Immature natural killer cell (primary cell): ENCODE data around the gene COPRS. TPM values are rescaled to one million over a fixed set of nuclear protein-coding genes. Genes with fewer than 3 reads are reported as not detected.

Experiments used
- DNase-seq, 3 donors: peaks; one replicate each; pipeline ENCODE4 v3.0.0; 2022; ENCODE audit warnings: mixed read lengths in 1 of 3
- H3K27ac Mint-ChIP-seq, 6 donors: one replicate each; pipeline ENCODE4 v1.8.0; 2020; ENCODE audit warnings: mixed read lengths in 6 of 6, mild to moderate bottlenecking in 5 of 6, inconsistent platforms in 4 of 6, moderate library complexity in 3 of 6
- H3K27me3 Mint-ChIP-seq, 3 donors: one replicate each; pipeline ENCODE4 v1.8.0; 2020 to 2021; ENCODE audit warnings: low read depth in 3 of 3, mild to moderate bottlenecking in 3 of 3, mixed read lengths in 3 of 3, moderate library complexity in 3 of 3, inconsistent platforms in 1 of 3
- H3K36me3 Mint-ChIP-seq, 3 donors: one replicate each; pipeline ENCODE4 v1.8.0; 2020; ENCODE audit warnings: mixed read lengths in 3 of 3, inconsistent platforms in 2 of 3, mild to moderate bottlenecking in 2 of 3
- H3K4me1 Mint-ChIP-seq, 2 donors: one replicate each; pipeline ENCODE4 v1.8.0; 2020; ENCODE audit warnings: inconsistent platforms in 2 of 2, mild to moderate bottlenecking in 2 of 2, mixed read lengths in 2 of 2, moderate library complexity in 1 of 2
- H3K4me3 Mint-ChIP-seq, 5 donors: one replicate each; pipeline ENCODE4 v1.8.0; 2020; ENCODE audit warnings: mild to moderate bottlenecking in 5 of 5, mixed read lengths in 5 of 5, inconsistent platforms in 3 of 5, moderate library complexity in 3 of 5
- H3K9me3 Mint-ChIP-seq, 6 donors: one replicate each; pipeline ENCODE4 v1.8.0; 2020; ENCODE audit warnings: mild to moderate bottlenecking in 6 of 6, mixed read lengths in 6 of 6, inconsistent platforms in 4 of 6, moderate library complexity in 3 of 6
- polyA plus RNA-seq, 3 donors: library from polyadenylated mRNA; unstranded; fragments of 300-500 nt; fragmentation: Illumina TruSeq; gene quantifications; one replicate each; pipeline ENCODE4 v1.2.3, GENCODE V29; 2021

The COPRS gene, protein sequence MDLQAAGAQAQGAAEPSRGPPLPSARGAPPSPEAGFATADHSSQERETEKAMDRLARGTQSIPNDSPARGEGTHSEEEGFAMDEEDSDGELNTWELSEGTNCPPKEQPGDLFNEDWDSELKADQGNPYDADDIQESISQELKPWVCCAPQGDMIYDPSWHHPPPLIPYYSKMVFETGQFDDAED
- polyA plus RNA-seq = 10 to 100 TPM; 10.4 to 23.8 (median 19.6) TPM

GRCh38 chr17:31858642-31859486 lies at the start of gene COPRS:
Gene COPRS, minus strand, starts transcription at chr17:31859244. Its CDS starts 45 bp downstream, at chr17:31859199.
- peak; percentile 76 to 82 (median 80) for DNase-seq
- Mint-ChIP-seq H3K27me3 (peaks cover 0 to 3% (median 0%) of the 10 kb centered on the region in 3 donors), H3K27ac (peak within 1 kb of the TSS; percentile 5 to 81 (median 44)), H3K4me3 (peak within 1 kb of the TSS; percentile 81 to 90 (median 88)), H3K9me3 (no peaks in the 10 kb centered on the region), H3K36me3 (peaks cover 6 to 9% (median 9%) of the 10 kb centered on the region in 3 donors), H3K4me1 (peaks cover 14 to 17% of the 10 kb centered on the region in 2 donors)

DNA sequence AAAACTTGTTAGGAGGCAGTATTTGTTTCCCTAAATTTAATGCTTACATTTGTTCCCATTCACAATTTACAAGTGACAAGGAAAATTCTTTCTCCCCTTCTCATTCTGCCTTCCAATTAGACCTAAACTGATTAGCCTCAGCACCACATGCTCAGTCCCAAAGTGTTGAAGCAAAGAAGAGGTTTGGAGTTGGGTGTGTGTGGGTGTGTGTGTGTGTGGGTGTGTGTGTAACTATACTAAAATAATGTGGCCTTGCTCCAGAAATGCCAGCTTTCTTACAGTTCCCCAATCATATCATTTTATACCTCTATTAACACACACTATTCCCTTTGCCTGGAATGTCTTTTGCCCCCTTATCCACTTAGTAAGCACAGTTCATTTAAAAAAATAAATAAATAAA lies 49.3 kb upstream of the COPRS start:
- H3K4me3 Mint-ChIP-seq = no peak overlapping the region
- no peak for DNase-seq
- no peak overlapping the region for H3K27ac Mint-ChIP-seq
- peaks cover 0 to 18% (median 11%) of the 10 kb centered on the region in 3 donors for H3K27me3 Mint-ChIP-seq
- H3K36me3 Mint-ChIP-seq = no peaks in the 10 kb centered on the region
- H3K9me3 Mint-ChIP-seq = no peaks in the 10 kb centered on the region
- H3K4me1 Mint-ChIP-seq = no peaks in the 10 kb centered on the region

GRCh38 chr17:31907342-31907962 lies 48.4 kb upstream of the COPRS start:
- no peak for DNase-seq
- H3K36me3 Mint-ChIP-seq = no peaks in the 10 kb centered on the region
- no peak overlapping the region for H3K27ac Mint-ChIP-seq
- H3K4me1 Mint-ChIP-seq = no peaks in the 10 kb centered on the region
- H3K27me3 Mint-ChIP-seq = peaks cover 0 to 18% (median 11%) of the 10 kb centered on the region in 3 donors
- no peak overlapping the region for H3K4me3 Mint-ChIP-seq
- H3K9me3 Mint-ChIP-seq = no peaks in the 10 kb centered on the region

- Mint-ChIP-seq H3K4me3 (no peak overlapping the region), H3K27me3 (peaks cover 0 to 6% (median 5%) of the 10 kb centered on the region in 3 donors), H3K4me1 (peaks cover 0 to 2% of the 10 kb centered on the region in 2 donors), H3K27ac (no peak overlapping the region), H3K9me3 (no peaks in the 10 kb centered on the region), H3K36me3 (no peaks in the 10 kb centered on the region)
- no peak for DNase-seq
These were observed 44.4 kb upstream of the COPRS start for GRCh38 chr17:31903401-31903800.

DNA sequence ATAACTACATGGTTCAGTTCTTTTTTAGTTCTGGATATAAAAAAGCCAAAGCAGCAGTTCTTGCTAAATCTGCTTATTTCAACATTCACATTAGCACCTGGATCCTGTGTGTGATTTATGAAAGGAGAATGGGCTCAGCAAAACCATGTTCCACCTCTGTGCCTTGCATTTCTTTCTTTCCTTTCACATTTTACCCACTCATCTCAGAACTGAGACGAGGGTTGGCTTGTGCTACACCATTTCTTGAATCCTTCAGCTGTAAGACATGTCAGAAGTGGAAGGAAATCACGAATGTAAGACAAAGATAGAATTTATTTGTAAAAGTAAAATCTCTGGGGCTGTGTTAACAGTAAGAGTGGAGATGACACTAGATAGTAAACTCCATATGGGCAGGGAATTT lies 43.6 kb upstream of the COPRS start:
- Mint-ChIP-seq H3K9me3 (no peaks in the 10 kb centered on the region), H3K4me3 (peak overlapping the region in 3 of 5 donors; percentile 4 to 53 (median 50)), H3K4me1 (peaks cover 0 to 2% of the 10 kb centered on the region in 2 donors), H3K27ac (no peak overlapping the region), H3K27me3 (peaks cover 0 to 6% (median 5%) of the 10 kb centered on the region in 3 donors), H3K36me3 (peaks cover 0 to 3% (median 2%) of the 10 kb centered on the region in 3 donors)
- no peak for DNase-seq

GRCh38 chr17:31900877-31901276 lies 41.8 kb upstream of the COPRS start:
- no peaks in the 10 kb centered on the region for H3K27me3 Mint-ChIP-seq

DNA sequence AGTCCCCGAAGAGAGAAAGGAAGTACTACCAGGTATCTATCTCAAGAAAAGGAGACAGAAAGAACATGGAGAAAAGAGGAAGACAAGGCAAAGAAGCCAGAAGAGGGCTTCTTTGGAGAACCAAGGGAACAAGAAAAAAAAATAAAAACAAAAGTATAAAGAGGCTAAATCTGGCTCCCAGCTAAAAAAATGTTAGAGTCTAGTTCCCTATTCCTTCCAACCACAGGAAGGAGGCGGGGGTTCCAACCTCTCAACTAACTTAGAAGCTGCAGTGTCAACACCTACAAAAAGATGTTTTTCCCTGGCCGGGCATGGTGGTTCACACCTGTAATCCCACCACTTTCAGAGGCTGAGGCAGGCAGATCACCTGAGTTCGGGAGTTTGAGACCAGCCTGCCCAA lies 29.1 kb upstream of the COPRS start:
- Mint-ChIP-seq H3K27me3 (peaks cover 0 to 2% (median 0%) of the 10 kb centered on the region in 3 donors), H3K27ac (peak overlapping the region in 1 of 6 donors; percentile 45), H3K4me1 (peaks cover 0 to 2% of the 10 kb centered on the region in 2 donors), H3K4me3 (no peak overlapping the region), H3K36me3 (peaks cover 31 to 55% (median 40%) of the 10 kb centered on the region in 3 donors), H3K9me3 (no peaks in the 10 kb centered on the region)
- no peak for DNase-seq

More at GRCh38 chr17:31900877-31901276, 41.8 kb upstream of the COPRS start:
- Mint-ChIP-seq H3K4me1 (peaks cover 0 to 2% of the 10 kb centered on the region in 2 donors), H3K27ac (no peak overlapping the region), H3K36me3 (peaks cover 0 to 9% (median 7%) of the 10 kb centered on the region in 3 donors), H3K4me3 (no peak overlapping the region), H3K9me3 (no peaks in the 10 kb centered on the region)
- no peak for DNase-seq

- Mint-ChIP-seq H3K4me3 (no peak overlapping the region), H3K36me3 (peaks cover 25 to 59% (median 40%) of the 10 kb centered on the region in 3 donors), H3K9me3 (no peaks in the 10 kb centered on the region), H3K27me3 (no peaks in the 10 kb centered on the region), H3K4me1 (peaks cover 10 to 16% of the 10 kb centered on the region in 2 donors), H3K27ac (no peak overlapping the region)
- DNase-seq = no peak
These were observed 23.5 kb upstream of the COPRS start for GRCh38 chr17:31882571-31882970.

- Mint-ChIP-seq H3K4me3 (no peak overlapping the region), H3K27ac (no peak overlapping the region), H3K36me3 (peaks cover 23 to 56% (median 28%) of the 10 kb centered on the region in 3 donors), H3K4me1 (peaks cover 8 to 16% of the 10 kb centered on the region in 2 donors), H3K9me3 (no peaks in the 10 kb centered on the region), H3K27me3 (no peaks in the 10 kb centered on the region)
- no peak for DNase-seq
These were observed 21.3 kb upstream of the COPRS start for GRCh38 chr17:31880311-31880710.

GRCh38 chr17:31878703-31879073 lies 19.6 kb upstream of the COPRS start:
- H3K27ac Mint-ChIP-seq = peak overlapping the region in 4 of 6 donors; percentile 12 to 84 (median 82)
- H3K4me1 Mint-ChIP-seq = peaks cover 8 to 16% of the 10 kb centered on the region in 2 donors
- DNase-seq = no peak
- H3K36me3 Mint-ChIP-seq = peaks cover 20 to 55% (median 26%) of the 10 kb centered on the region in 3 donors
- peak overlapping the region in 1 of 5 donors; percentile 14 for H3K4me3 Mint-ChIP-seq
- no peaks in the 10 kb centered on the region for H3K9me3 Mint-ChIP-seq
- H3K27me3 Mint-ChIP-seq = no peaks in the 10 kb centered on the region

GRCh38 chr17:31877911-31878702 lies 19.1 kb upstream of the COPRS start:
- Mint-ChIP-seq H3K4me1 (peaks cover 8 to 16% of the 10 kb centered on the region in 2 donors), H3K9me3 (no peaks in the 10 kb centered on the region), H3K36me3 (peaks cover 20 to 57% (median 27%) of the 10 kb centered on the region in 3 donors), H3K4me3 (peak overlapping the region in 3 of 5 donors; percentile 3 to 29 (median 14)), H3K27me3 (no peaks in the 10 kb centered on the region), H3K27ac (peak overlapping the region in 5 of 6 donors; percentile 12 to 84 (median 81))
- DNase-seq = peak; percentile 40 to 53 (median 44)

- Mint-ChIP-seq H3K27me3 (no peaks in the 10 kb centered on the region), H3K4me3 (no peak overlapping the region), H3K27ac (no peak overlapping the region), H3K36me3 (peaks cover 20 to 60% (median 27%) of the 10 kb centered on the region in 3 donors), H3K4me1 (peaks cover 8 to 16% of the 10 kb centered on the region in 2 donors), H3K9me3 (no peaks in the 10 kb centered on the region)
- DNase-seq = no peak
These were observed 18.3 kb upstream of the COPRS start for GRCh38 chr17:31877341-31877740.

GRCh38 chr17:31875081-31875480 lies 16.0 kb upstream of the COPRS start:
- Mint-ChIP-seq H3K4me3 (no peak overlapping the region), H3K9me3 (no peaks in the 10 kb centered on the region), H3K36me3 (peaks cover 15 to 53% (median 18%) of the 10 kb centered on the region in 3 donors), H3K27me3 (no peaks in the 10 kb centered on the region), H3K4me1 (peaks cover 8 to 10% of the 10 kb centered on the region in 2 donors), H3K27ac (no peak overlapping the region)
- DNase-seq = no peak
